GM23338 (cell line): Measurements from ENCODE around the gene DLGAP3. TPM values are rescaled to one million over a fixed set of nuclear protein-coding genes. Genes with fewer than 3 reads are reported as not detected.
"Not testable (repeated sequence)": the region's sequence is repeated elsewhere in the genome, so short reads cannot be mapped to it uniquely, and the experiment has no call there.

ENCODE experiments used
- ATAC-seq: fragments of 200-7000 bp; cut with Tn5 transposase; 3 replicates; pipeline ENCODE4 v1.9.1; 2020
- DNase-seq: peaks from one replicate; pipeline ENCODE4 v3.0.0-alpha.2; 2015; ENCODE audit warnings: low spot score
- H2AFZ ChIP-seq: fragments of 200-600 bp; sonication (generic); 2 replicates; pipeline ENCODE4 v1.8.0; 2016; ENCODE audit warnings: antibody characterized with exemption, mild to moderate bottlenecking, moderate library complexity
- H3F3A ChIP-seq: fragments of 200-600 bp; sonication (generic); replicated peaks from 2 replicates; pipeline ENCODE4 v1.8.0; 2017; ENCODE audit warnings: antibody characterized with exemption, mixed run types, low read depth
- H3K27ac ChIP-seq: fragments of 200-600 bp; sonication (generic); 2 replicates; pipeline ENCODE4 v1.6.1; 2016; ENCODE audit warnings: low read depth
- H3K27me3 ChIP-seq: fragments of 200-600 bp; sonication (generic); 2 replicates; pipeline ENCODE4 v1.8.0; 2016; ENCODE audit warnings: mild to moderate bottlenecking, mixed run types, moderate library complexity; ENCODE audit not compliant: insufficient read depth
- H3K36me3 ChIP-seq: fragments of 200-600 bp; sonication (generic); 2 replicates; pipeline ENCODE4 v1.8.0; 2016; ENCODE audit warnings: mild to moderate bottlenecking; ENCODE audit not compliant: insufficient read depth
- H3K4me1 ChIP-seq: fragments of 200-600 bp; sonication (generic); 2 replicates; pipeline ENCODE4 v1.8.0; 2016; ENCODE audit warnings: mild to moderate bottlenecking, moderate library complexity; ENCODE audit not compliant: insufficient read depth
- H3K4me2 ChIP-seq: fragments of 200-600 bp; sonication (generic); 2 replicates; pipeline ENCODE4 v1.7.1; 2017; ENCODE audit warnings: mixed run types
- H3K4me3 ChIP-seq: fragments of 200-600 bp; sonication (generic); 2 replicates; pipeline ENCODE4 v1.6.1; 2016; ENCODE audit warnings: mixed run types
- H3K79me2 ChIP-seq: fragments of 200-600 bp; sonication (generic); replicated peaks from 2 replicates; pipeline ENCODE4 v1.8.0; 2017; ENCODE audit warnings: mild to moderate bottlenecking; ENCODE audit not compliant: insufficient read depth
- H3K9me2 ChIP-seq: fragments of 200-600 bp; sonication (generic); 2 replicates; pipeline ENCODE4 v1.8.0; 2017; ENCODE audit not compliant: insufficient read depth
- H4K20me1 ChIP-seq: fragments of 200-600 bp; sonication (generic); replicated peaks from 2 replicates; pipeline ENCODE4 v1.8.0; 2017; ENCODE audit warnings: mild to moderate bottlenecking; ENCODE audit not compliant: insufficient read depth
- H3K27ac Mint-ChIP-seq: 2 replicates; pipeline ENCODE4 v1.8.0; 2020; ENCODE audit warnings: inconsistent platforms, mild to moderate bottlenecking, moderate library complexity, mixed read lengths
- H3K27me3 Mint-ChIP-seq: 3 replicates; pipeline ENCODE4 v1.8.0; 2022; ENCODE audit warnings: low read depth, mild to moderate bottlenecking, moderate library complexity, mixed read lengths, inconsistent platforms; ENCODE audit not compliant: insufficient read depth, poor library complexity
- H3K36me3 Mint-ChIP-seq: 3 replicates; pipeline ENCODE4 v1.8.0; 2021; ENCODE audit warnings: low read depth, mild to moderate bottlenecking, inconsistent platforms, moderate library complexity, mixed read lengths
- H3K4me1 Mint-ChIP-seq: 3 replicates; pipeline ENCODE4 v1.8.0; 2020; ENCODE audit warnings: mild to moderate bottlenecking, inconsistent platforms, mixed read lengths
- H3K4me3 Mint-ChIP-seq: 3 replicates; pipeline ENCODE4 v1.8.0; 2021; ENCODE audit warnings: moderate library complexity, mild to moderate bottlenecking, inconsistent platforms, mixed read lengths
- H3K9me3 Mint-ChIP-seq: 3 replicates; pipeline ENCODE4 v1.8.0; 2020; ENCODE audit warnings: moderate library complexity, mild to moderate bottlenecking, inconsistent platforms, mixed read lengths
- CREB1 ChIP-seq: fragments of 250-450 bp; sonication (Bioruptor Pico); IDR thresholded peaks from 2 replicates; pipeline ENCODE4 v1.5.0; 2020; ENCODE audit warnings: low read depth, mild to moderate bottlenecking, moderate library complexity
- CTCF ChIP-seq, 2 experiments: fragments of 200-600 bp in 1 of 2; sonication (generic) in 1 of 2; conservative IDR thresholded peaks; 2 replicates each; pipeline versions ENCODE4 v1.5.1 to v1.6.1; 2016 to 2017; ENCODE audit warnings: antibody characterized with exemption in 2 of 2, low read depth in 2 of 2, mild to moderate bottlenecking in 2 of 2, moderate library complexity in 1 of 2
- ETS1 ChIP-seq: IDR thresholded peaks from 2 replicates; pipeline ENCODE4 v1.6.1; 2016; ENCODE audit warnings: antibody characterized with exemption
- EZH2 ChIP-seq: fragments of 200-600 bp; sonication (generic); IDR thresholded peaks from one replicate; pipeline ENCODE4 v1.8.0; 2017; ENCODE audit warnings: antibody characterized with exemption, mild to moderate bottlenecking, low read depth; ENCODE audit not compliant: unreplicated experiment
- EZH2phosphoT487 ChIP-seq: fragments of 200-600 bp; sonication (generic); IDR thresholded peaks from one replicate; pipeline ENCODE4 v1.8.1; 2018; ENCODE audit warnings: antibody characterized with exemption; ENCODE audit not compliant: unreplicated experiment
- JUNB ChIP-seq: IDR thresholded peaks from one replicate; pipeline ENCODE4 v1.6.1; 2016; ENCODE audit warnings: antibody characterized with exemption; ENCODE audit not compliant: unreplicated experiment
- POLR2AphosphoS5 ChIP-seq: IDR thresholded peaks from 2 replicates; pipeline ENCODE4 v1.6.1; 2016; ENCODE audit warnings: antibody characterized with exemption, low read depth
- STAT1 ChIP-seq: IDR thresholded peaks from one replicate; pipeline ENCODE4 v1.6.1; 2016; ENCODE audit warnings: antibody characterized with exemption; ENCODE audit not compliant: unreplicated experiment
- ZNF114 ChIP-seq: fragments of 250-450 bp; sonication (Bioruptor Pico); IDR thresholded peaks from 2 replicates; pipeline ENCODE4 v1.5.0; 2020; ENCODE audit warnings: mild to moderate bottlenecking, moderate library complexity
- ZNF331 ChIP-seq: fragments of 250-450 bp; sonication (Bioruptor Pico); IDR thresholded peaks from 2 replicates; pipeline ENCODE4 v1.5.0; 2020; ENCODE audit warnings: low read depth, mild to moderate bottlenecking, moderate library complexity
- ZNF462 ChIP-seq: fragments of 250-450 bp; sonication (Bioruptor Pico); IDR thresholded peaks from 2 replicates; pipeline ENCODE4 v1.5.0; 2020; ENCODE audit warnings: mild to moderate bottlenecking, moderate library complexity
- polyA plus RNA-seq: library from polyadenylated mRNA; unstranded; fragments of >200 nt; fragmentation: Nextera tagmentation; extraction: Ambion mirVana; gene quantifications from 2 replicates; pipeline ENCODE4 v1.2.1, GENCODE V29; 2016
- total RNA-seq: library from RNA; depleted of rRNA; stranded (reverse); fragments of >200 nt; shearing (Covaris generic); gene quantifications from 2 replicates; pipeline ENCODE4 v1.2.3, GENCODE V29; 2014

Gene DLGAP3
- total and polyA plus RNA-seq, 2 experiments from 2014 or later, result 7.1 to 13.7 TPM

- TF ChIP-seq ZNF114, result no peak
- TF ChIP-seq ETS1, result no peak
- TF ChIP-seq CTCF (conservative IDR thresholded peaks at IDR 0.05; ENCODE audit: low read depth in 2 of 2), result no peak
- TF ChIP-seq EZH2phosphoT487, result no peak
- no peak for TF ChIP-seq JUNB
- TF ChIP-seq ZNF331 (CRISPR knock-in tag), result no peak
- no peak for TF ChIP-seq POLR2AphosphoS5
Measured at GRCh38 chr1:34824817-34825454, 104.5 kb downstream of the DLGAP3 start (continued).

- Mint-ChIP-seq H3K4me1 (no peaks in the 10 kb centered on the region), H3K4me3 (no peak overlapping the region), H3K9me3 (no peaks in the 10 kb centered on the region), H3K36me3 (no peaks in the 10 kb centered on the region), H3K27ac (no peak overlapping the region), H3K27me3 (peaks cover 3% of the 10 kb centered on the region)
- no peak for DNase-seq
- Histone ChIP-seq H3K4me1 (no peaks in the 10 kb centered on the region), H3F3A (no peaks in the 10 kb centered on the region), H3K27me3 (no peaks in the 10 kb centered on the region), H3K79me2 (no peaks in the 10 kb centered on the region), H3K4me3 (no peak overlapping the region), H3K36me3 (no peaks in the 10 kb centered on the region), H3K4me2 (no peak overlapping the region), H2AFZ (no peak overlapping the region), H4K20me1 (no peaks in the 10 kb centered on the region), H3K27ac (no peak overlapping the region), H3K9me2 (no peaks in the 10 kb centered on the region)
- TF ChIP-seq ZNF462, result no peak
- no peak for TF ChIP-seq EZH2phosphoT487
- no peak for TF ChIP-seq JUNB
- no peak for TF ChIP-seq ZNF114
- no peak for TF ChIP-seq ZNF331 (CRISPR knock-in tag)
- TF ChIP-seq STAT1, result no peak
- TF ChIP-seq CREB1 (CRISPR knock-in tag), result no peak
- TF ChIP-seq EZH2, result no peak
- no peak for TF ChIP-seq ETS1
- ATAC-seq, result no peak
Measured at GRCh38 chr1:34822202-34822601, 107.2 kb downstream of the DLGAP3 start.

- not testable (repeated sequence) for H2AFZ ChIP-seq, H4K20me1 ChIP-seq, H3K27me3 Mint-ChIP-seq, H3K36me3 Mint-ChIP-seq, H3K79me2 ChIP-seq, H3K27me3 ChIP-seq, H3K27ac ChIP-seq, DNase-seq, H3K9me3 Mint-ChIP-seq, H3K27ac Mint-ChIP-seq, H3K4me2 ChIP-seq, H3K4me1 ChIP-seq, ATAC-seq, H3K4me3 Mint-ChIP-seq, H3F3A ChIP-seq, H3K4me1 Mint-ChIP-seq, H3K36me3 ChIP-seq, H3K9me2 ChIP-seq, H3K4me3 ChIP-seq
Measured at GRCh38 chr1:34818862-34819261, 110.6 kb downstream of the DLGAP3 start.
